ENCODE data around the gene SLX9.

DNA sequence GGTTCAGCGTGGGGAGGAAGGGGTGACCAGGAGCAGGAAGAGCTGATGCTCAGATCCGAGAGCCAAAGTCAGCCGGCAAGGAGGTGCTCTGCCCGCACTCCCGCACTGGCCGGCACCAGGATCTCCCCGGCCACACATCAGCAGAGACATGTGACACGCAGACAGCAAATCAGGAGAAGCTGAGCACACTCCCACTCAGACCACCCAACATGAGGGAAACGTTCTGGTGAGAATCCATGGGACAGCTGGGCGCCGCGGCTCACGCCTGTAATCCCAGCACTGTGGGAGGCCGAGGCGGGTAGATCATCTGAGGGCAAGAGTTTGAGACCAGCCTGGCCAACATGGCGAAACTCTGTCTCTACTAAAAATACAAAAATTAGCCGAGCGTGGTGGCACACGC lies 47.7 kb upstream of the SLX9 start:
- no peak for TF ChIP-seq CTCF (IDR thresholded peaks at IDR 0.05)
- TF ChIP-seq POLR2A (IDR thresholded peaks at IDR 0.05) = no peak
- TF ChIP-seq POLR2AphosphoS5 (IDR thresholded peaks at IDR 0.05) = no peak
- TF ChIP-seq EP300 (IDR thresholded peaks at IDR 0.05) = no peak

All from stomach (tissue), 4 donors.